Activated CD8-positive, alpha-beta memory T cell treated with anti-CD3 and anti-CD28 coated beads, Interleukin-2, amount 50 U/mL, for 24 hours (primary cell): ENCODE measurements around the gene MMP7.
"Not testable (repeated sequence)": the region's sequence is repeated elsewhere in the genome, so short reads cannot be mapped to it uniquely, and the experiment has no call there.

ENCODE experiments used
- DNase-seq: peaks from one replicate; pipeline ENCODE4 v3.0.0-alpha.2; 2020; ENCODE audit errors: extremely low read depth

MMP7 gene

DNA sequence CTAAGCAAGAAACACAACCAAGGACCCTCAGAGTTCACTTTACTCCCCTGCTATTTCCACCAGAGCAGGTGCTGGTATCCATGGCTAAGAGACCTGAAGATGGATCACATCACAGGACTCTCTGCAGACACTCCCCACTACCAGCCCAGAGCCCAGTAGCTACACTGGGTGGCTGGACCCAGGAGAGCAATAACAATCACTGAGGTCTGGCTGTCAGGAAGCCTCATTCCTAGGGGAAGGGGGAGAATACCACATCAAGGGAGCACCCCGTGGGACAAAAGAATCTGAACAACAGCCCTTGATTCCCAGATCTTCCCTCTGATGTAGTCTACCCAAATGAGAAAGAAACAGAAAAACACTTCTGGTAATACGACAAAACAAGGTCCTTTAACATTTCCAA, 9.0 kb upstream of the MMP7 start:
- no peak for DNase-seq

GRCh38 chr11:102538932-102539331, 8.4 kb upstream of the MMP7 start:
- no peak for DNase-seq

DNA sequence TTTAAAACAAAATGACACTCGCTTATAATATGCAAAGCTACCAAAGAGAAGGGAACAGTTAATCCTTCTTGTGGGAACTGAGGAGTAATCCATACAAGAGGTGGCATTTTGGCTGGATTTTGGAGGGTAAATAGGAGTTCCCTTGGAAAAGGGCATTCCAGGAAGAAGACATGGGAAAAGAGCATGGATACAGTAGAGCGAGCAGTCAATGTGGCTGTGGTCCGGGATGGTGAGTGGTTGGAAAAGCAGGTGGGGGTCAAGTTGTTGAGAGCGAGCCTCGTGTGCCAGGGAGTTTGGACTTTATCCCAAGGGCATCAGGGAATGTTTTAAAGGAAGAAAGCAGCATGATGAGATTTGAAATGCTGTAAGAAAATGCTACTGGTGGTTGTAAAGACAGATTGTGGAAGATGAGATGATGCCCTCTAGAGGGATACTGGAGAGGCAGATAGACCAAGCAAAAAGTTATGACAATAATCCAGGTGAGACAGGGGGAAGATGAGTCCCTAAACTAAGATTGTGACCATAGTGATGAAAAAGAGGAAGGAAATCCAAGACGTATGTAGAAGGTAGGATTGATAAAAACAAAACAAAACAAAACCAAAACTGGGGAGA, 3.8 kb upstream of the MMP7 start:
- DNase-seq: no peak

GRCh38 chr11:102528618-102529017, 1.9 kb downstream of the MMP7 start:
- DNase-seq: no peak

- no peak for DNase-seq
These were observed 2.9 kb downstream of the MMP7 start for GRCh38 chr11:102527684-102528083.

- no peak for DNase-seq
These were observed 3.5 kb downstream of the MMP7 start for GRCh38 chr11:102527041-102527440.

GRCh38 chr11:102523887-102524286, 6.7 kb downstream of the MMP7 start:
- DNase-seq: no peak

GRCh38 chr11:102523189-102523570, 7.4 kb downstream of the MMP7 start:
- no peak for DNase-seq

DNA sequence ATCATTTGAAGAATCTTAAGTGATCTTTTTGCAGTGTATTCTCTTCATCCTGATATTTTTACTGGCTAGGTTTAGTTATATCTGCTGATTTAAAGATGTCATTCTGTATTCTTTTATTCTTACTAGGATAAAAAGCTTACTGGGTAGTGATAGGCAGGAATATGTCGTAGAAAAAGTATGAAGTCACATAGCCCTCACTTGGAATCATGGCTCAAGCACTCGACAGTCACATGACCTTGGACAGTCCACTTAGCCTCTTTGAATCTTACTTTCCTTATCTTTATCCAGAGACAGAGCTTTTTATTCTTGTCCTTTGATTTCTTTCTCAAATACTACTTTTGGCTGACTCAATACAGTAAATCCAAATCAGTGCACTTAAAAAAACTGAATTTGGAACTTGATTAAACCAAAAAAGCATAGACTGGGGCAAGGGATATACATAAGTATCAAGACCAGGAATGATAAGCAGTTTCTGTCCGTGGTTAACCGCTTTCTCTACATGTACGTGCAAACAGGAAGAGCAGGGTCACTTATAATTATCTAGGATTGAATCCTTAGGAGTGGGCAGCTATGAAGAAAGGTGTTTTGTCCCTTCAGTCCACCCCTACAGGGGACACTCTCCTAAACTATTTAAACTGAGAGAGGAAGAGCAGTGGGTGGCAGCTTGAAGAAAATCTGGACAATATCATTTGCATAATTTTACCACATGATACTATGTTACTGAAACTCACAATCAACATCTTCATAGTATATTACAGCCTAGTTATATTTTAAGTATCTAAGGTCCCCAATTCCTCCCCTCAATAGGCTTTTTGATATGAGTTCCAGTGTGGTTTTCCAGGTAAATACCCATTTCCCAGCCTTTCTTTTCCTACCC, 8.0 kb downstream of the MMP7 start:
- no peak for DNase-seq

- no peak for DNase-seq
These were observed 9.4 kb downstream of the MMP7 start for GRCh38 chr11:102521121-102521520.

DNA sequence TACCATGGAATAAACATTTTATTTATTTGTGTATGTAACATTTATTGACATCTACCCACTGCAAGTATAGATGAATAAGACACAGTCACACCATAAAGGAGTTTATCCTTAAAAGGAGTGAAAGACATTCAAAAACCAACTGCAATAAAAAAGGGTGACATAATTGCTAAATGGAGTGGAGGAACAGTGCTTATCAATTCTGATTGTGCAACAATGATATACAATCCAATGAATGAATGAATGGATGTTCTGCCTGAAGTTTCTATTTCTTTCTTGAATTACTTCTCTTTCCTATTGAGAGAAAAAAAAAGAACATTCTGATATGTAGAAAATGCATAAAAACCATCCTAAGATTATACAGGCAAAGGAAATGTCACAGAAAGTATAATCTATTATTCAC, 10.0 kb downstream of the MMP7 start:
- no peak for DNase-seq

DNA sequence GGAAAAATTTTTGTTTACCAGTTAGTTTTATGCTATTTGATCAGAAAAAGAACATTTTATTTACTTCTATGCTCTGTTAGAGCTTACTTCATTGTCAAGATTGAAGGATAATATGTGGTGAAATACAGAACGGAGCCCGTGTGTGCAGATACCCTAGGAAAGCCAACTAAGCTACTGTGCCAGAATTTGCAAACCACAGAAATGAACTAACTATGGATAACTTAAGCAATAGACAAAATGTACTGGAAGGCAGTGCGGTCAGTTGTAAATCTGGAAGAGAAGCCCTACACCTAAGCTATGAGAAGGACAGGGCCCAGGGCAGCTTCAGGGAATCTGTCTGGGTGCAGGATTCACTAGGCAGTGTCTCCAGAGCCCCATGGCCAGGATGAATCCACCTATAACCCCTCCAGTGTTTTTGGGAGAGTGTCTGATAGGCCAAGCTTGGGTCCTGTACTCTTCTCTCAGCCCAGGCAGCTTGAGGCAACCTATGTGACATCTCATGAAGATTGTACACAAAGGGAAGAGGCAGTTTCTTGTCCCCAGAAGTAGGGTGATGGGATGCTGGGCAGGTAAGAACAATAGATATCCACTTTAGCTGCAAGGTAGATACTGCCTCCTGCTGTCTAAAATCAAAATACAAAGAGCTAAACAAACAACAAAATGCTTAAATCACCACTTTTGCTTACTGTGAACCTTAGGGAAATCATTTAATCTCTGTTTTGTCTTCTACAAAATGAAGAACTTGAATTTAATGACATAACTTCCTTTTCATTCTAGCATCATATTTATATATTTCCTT, 12.1 kb downstream of the MMP7 start:
- DNase-seq: no peak

- DNase-seq: no peak
These were observed 12.9 kb downstream of the MMP7 start for GRCh38 chr11:102517670-102518069.

DNA sequence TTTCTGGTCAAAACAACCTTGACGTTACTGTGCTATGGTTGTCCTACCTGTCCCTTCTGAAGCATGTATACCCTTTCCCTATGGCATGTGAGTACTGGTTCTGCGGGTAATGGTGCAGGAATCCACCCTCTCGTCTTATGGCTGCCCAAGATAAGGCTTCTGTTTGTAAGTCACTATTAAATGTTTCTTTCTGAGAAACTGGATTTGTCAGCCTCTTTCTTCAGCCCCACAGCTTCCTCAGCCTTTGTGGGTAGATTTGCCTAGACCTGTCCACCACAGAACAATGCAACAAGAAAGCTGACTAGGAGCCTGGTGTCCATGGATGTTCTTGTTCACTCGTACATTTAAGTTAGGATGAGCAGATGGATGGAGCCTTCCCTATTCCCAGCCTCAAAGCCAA, 14.4 kb downstream of the MMP7 start:
- no peak for DNase-seq

GRCh38 chr11:102513869-102514268, 16.7 kb downstream of the MMP7 start:
- no peak for DNase-seq

DNA sequence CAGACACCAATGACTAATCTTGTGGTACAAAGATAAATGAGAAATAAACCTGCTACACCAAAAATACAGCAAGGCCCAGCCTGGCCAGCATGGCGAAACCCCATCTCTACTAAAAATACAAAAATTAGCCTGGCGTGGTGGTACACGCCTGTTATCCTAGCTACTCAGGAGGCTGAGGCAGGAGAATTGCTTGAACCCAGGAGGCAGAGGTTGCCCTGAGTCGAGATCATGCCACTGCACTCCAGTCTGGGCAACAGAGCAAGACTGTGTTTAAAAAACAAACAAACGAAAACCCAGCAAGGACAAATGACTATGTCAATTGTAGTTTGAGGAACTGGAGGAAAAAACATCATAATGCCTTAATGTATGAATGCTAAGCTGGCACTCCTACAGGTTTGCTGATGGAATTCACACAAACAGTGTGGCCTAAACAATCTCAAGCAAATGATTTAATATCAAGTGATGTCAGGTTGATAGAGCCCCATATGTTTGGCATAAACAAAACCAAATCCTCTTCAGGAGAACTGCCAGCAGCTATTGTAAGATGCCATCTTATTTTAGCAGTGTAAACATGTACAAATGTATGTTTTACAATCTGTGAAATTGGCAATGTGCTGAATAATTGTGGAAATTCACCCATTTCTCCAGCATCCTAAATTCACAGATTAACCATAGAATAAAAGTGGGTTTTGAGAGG, 20.0 kb downstream of the MMP7 start:
- DNase-seq: no peak

DNA sequence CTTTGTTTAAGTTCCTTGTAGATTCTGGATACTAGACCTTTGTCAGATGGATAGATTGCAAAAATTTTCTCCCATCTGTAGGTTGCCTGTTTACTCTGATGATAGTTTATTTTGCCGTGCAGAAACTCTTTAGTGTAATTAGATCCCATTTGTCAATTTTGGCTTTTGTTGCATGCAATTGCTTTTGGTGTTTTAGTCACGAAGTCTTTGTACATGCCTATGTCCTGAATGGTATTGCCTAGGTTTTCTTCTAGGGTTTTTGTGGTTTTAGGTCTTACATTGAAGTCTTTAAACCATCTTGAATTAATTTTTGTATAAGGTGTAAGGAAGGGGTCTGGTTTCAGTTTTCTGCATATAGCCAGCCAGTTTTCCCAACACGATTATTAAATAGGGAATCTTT, 27.7 kb downstream of the MMP7 start:
- not testable (repeated sequence) for DNase-seq

DNA sequence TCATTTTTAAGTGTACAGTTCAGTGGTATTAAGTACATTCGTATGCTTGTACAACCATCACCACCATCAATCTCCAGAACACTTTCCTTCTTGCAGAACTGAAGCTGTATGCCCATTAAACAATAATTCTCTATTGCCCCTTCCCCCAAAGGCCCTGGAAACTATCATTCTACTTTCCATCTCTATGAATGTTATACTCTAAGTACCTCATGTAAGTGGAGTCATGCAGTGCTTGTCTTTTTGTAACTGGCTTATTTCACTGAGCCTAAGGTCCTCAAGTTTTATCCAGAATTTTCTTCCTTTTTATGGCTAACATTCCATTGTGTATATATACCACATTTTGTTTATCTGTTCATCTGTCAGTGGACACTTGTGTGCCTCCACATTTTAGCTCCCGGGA, 29.7 kb downstream of the MMP7 start:
- no peak for DNase-seq

GRCh38 chr11:102499931-102500330, 30.6 kb downstream of the MMP7 start:
- DNase-seq: no peak

- no peak for DNase-seq
These were observed 31.4 kb downstream of the MMP7 start for GRCh38 chr11:102499151-102499550.

- no peak for DNase-seq
These were observed 33.5 kb downstream of the MMP7 start for GRCh38 chr11:102497061-102497460.
